ENCODE results near the gene TRPM8.

The TRPM8 gene

GRCh38 chr2:234044157-234044556 lies 127.0 kb downstream of the TRPM8 start:
- no peak for DNase-seq (ENCODE audit: low read depth in 3 of 3)

GRCh38 chr2:234046521-234046920 lies 129.3 kb downstream of the TRPM8 start:
- no peak for DNase-seq (ENCODE audit: low read depth in 3 of 3)

GRCh38 chr2:234047361-234047760 lies 130.2 kb downstream of the TRPM8 start:
- DNase-seq (ENCODE audit: low read depth in 3 of 3), result no peak

- no peak for DNase-seq (ENCODE audit: low read depth in 3 of 3)
Observed at GRCh38 chr2:234048049-234048448, 130.9 kb downstream of the TRPM8 start.

GRCh38 chr2:234050455-234051135 lies 133.4 kb downstream of the TRPM8 start, which contains the start of gene SPP2:
Gene SPP2 (plus strand): TSS chr2:234050702. CDS start chr2:234050787, 85 bp downstream.
- no peak for DNase-seq (ENCODE audit: low read depth in 3 of 3)

GRCh38 chr2:234051374-234052070 lies 134.3 kb downstream of the TRPM8 start:
- no peak for DNase-seq (ENCODE audit: low read depth in 3 of 3)

- DNase-seq (ENCODE audit: low read depth in 3 of 3), result no peak
Observed at GRCh38 chr2:234058881-234059280, 141.7 kb downstream of the TRPM8 start.

GRCh38 chr2:234060236-234060635 lies 143.1 kb downstream of the TRPM8 start:
- no peak for DNase-seq (ENCODE audit: low read depth in 3 of 3)

GRCh38 chr2:234061624-234062257 lies 144.6 kb downstream of the TRPM8 start:
- DNase-seq (ENCODE audit: low read depth in 3 of 3), result no peak

- DNase-seq (ENCODE audit: low read depth in 3 of 3), result no peak
Observed at GRCh38 chr2:234066587-234066986, 149.4 kb downstream of the TRPM8 start.

Data from stimulated activated CD4-positive, alpha-beta T cell treated with anti-CD3 and anti-CD28 coated beads, TNF-alpha, amount 100 ng/mL, for 24 hours (primary cell).